ENCODE measurements around the gene KCNK7.

DNA sequence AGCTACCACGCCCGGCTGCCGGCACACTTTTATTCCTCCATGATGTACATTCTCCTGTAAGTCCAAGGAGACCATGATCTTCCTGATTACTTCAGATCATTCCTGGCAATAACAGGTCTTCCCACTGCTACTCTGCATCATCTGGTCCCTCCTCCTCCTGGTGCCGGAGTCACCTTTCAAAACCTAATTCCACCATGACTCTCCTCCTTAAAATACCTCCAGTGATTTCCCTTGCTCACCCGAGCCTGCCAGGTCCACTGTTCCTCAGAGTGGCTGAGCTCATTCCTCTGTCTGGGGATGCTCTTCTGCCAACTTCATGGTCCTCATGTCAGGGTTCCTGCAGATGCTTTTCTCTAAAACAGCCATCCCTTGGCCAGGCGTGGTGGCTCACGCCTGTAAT, 33.6 kb downstream of the KCNK7 start:
- TF ChIP-seq POLR2A (IDR thresholded peaks at IDR 0.05) (no peak), EP300 (IDR thresholded peaks at IDR 0.05) (no peak), POLR2AphosphoS5 (IDR thresholded peaks at IDR 0.05) (no peak)
- TF ChIP-seq, protein P1, sequence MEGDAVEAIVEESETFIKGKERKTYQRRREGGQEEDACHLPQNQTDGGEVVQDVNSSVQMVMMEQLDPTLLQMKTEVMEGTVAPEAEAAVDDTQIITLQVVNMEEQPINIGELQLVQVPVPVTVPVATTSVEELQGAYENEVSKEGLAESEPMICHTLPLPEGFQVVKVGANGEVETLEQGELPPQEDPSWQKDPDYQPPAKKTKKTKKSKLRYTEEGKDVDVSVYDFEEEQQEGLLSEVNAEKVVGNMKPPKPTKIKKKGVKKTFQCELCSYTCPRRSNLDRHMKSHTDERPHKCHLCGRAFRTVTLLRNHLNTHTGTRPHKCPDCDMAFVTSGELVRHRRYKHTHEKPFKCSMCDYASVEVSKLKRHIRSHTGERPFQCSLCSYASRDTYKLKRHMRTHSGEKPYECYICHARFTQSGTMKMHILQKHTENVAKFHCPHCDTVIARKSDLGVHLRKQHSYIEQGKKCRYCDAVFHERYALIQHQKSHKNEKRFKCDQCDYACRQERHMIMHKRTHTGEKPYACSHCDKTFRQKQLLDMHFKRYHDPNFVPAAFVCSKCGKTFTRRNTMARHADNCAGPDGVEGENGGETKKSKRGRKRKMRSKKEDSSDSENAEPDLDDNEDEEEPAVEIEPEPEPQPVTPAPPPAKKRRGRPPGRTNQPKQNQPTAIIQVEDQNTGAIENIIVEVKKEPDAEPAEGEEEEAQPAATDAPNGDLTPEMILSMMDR (IDR thresholded peaks at IDR 0.05) = no peak
